HG02678 (cell line): ENCODE results near the gene HCN4.
"Not testable (repeated sequence)": the region's sequence is repeated elsewhere in the genome, so short reads cannot be mapped to it uniquely, and the experiment has no call there.

Experiments
- ATAC-seq: cut with Tn5 transposase; IDR thresholded peaks from one replicate; pipeline ENCODE4 v1.9.1; 2021; ENCODE audit warnings: mild to moderate bottlenecking, moderate library complexity; ENCODE audit not compliant: unreplicated experiment

Gene HCN4

DNA sequence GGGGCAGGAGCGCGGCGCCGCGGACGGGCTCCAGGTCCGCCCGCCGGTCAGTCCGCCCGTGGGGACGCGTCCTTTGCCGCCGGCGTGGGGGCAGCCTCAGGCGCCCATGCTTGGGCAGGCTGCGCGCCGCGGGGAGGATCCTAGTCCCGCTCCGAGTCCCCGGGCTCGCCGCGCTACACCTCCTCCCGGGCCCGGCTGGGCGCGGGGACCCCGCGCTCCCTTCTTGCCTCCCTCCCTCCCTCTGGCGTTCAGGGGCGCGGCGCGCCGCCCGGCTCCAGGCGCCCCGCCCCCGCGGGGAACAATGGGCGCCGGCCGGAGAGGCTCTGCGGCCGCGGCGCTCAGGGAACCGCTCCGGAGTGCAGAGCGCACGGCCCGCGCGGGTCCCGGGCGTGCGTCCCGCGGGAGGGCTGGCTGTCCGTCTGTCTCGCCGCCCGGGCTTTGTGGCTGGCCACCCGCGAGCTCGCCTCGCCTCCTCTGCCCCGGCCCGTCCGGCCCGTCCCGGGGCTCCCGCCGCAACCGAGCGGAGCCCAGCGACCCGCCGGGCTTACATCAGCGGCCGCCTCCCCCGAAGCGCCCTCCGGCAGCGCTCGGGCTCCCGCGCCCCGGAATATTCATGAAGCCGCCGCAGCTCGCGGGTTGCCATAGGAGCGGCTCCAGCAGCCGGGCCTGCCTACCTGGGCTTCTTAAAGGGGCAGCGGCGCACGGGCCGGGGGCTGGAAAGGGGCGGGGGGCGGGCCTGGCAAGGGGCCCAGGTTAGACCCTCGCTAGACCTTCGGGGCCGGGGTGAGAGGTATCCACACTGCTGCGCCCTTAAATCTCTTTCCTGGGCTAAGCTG is at the start of gene HCN4:
TSS of gene HCN4 (minus strand) at position 658 of the 836 bp plus-strand sequence. CDS start 688 bp downstream, outside the sequence.
- ATAC-seq, result no peak

DNA sequence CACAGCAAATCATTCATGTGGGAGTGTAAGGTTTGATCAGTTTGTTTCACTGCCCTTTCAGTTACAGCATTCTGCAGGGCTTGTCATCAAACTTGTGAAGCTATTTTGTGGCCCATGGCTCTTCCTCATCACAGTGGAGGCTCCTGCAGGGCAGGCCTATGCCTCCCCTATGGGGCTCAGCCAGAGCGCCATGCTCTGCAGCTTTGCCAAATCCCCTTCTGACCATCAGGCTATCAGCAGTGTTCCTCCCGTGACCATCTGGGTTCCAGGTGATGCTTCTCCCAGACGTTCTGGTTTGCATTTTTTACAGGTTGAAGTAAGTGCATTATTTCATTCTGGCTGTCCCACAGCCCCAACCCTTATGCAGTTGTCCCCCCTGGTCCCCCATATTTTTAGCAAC is 46.1 kb upstream of the HCN4 start:
- no peak for ATAC-seq

DNA sequence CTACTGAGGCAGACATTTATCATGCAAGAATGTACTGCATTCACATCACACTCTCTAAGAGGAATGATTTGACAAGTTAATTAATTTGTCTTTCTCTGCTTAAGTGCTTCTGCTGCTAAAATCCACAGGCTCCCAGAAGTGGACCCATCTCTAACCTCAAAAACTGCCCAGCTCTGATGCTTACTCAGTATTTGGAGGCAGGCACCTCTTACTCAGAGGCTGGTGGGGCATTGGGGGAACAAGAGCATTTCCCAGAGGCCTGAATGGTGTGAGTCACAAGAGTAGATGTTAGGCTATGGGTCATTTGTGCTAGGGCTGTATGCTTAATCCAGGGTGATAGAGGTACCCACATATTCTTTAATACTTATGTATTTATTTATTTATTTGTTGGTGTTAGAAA is 34.4 kb upstream of the HCN4 start:
- no peak for ATAC-seq

DNA sequence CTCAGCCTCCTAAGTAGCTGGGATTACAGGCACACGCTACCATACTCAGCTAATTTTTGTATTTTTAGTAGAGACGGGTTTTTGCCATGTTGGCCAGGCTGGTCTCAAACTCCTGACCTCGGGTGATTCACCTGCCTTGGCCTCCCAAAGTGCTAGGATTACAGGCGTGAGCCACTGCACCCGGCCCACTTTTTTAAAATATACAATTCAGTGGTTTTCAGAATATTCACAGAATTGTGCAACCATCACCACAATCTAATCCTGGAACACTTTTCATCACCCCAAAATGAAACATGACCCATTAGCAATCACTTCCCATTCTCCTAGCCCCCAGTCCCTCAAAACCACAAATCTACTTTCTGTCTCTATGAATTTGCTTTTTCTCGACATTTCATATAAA is 31.5 kb upstream of the HCN4 start:
- ATAC-seq, result not testable (repeated sequence)

DNA sequence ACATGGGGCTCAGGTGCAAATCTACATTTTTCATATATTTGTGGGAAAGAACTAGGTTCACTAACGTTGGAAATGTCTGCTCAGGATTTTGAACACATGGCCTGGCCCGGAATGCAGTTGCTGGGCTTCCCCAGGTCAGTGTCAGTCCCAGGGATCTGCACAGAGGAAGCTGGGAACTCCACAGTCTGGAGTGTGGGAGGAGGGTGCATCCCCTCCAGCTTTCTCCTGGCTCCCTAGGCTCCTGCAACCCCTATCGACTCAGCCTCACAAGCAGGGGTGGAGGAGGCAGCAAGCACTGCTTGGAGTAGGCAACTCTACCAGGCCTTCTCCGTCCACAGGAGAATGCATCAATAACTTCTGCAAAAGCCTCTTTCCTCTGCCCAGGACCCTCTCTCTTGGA is 30.1 kb upstream of the HCN4 start:
- no peak for ATAC-seq

DNA sequence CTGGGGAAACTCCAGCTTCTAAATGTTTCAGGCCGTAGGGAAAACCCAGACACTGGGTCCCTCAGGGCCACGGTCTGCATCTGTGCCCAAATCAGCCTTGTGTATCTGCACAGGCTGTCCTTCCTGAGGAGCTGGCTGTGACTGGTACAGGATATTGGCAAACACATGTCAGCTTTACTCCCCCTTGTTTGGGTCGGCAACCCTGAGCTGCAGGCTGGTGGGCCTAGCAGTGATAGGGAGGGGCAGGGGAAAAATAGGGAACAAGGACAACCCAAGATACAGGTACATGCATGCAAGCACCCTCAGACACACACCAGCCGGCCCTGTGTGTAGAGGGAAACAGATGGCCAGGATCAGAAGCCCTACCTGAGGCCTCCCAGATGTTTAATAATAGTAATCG is 28.7 kb upstream of the HCN4 start:
- ATAC-seq, result no peak

DNA sequence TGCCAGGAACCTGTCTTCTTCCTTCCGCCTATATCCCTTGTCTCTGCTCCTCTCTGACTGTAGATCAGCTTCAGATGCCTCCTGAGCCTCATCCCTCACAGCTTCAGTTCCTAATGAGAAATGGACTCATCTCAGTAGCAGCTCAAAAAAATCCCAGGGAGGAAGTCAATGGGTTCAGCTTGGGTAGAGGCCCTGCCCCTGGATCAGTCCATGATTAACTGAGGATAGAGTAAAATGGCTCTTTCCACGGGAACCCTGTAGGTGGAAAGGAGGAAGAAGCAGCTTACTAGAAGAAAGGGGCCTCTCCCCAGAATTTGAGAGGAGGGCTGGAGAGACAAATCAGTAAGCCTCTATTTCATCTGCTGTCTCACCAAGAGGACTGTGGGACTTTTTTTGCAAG is 26.9 kb upstream of the HCN4 start:
- ATAC-seq, result no peak

DNA sequence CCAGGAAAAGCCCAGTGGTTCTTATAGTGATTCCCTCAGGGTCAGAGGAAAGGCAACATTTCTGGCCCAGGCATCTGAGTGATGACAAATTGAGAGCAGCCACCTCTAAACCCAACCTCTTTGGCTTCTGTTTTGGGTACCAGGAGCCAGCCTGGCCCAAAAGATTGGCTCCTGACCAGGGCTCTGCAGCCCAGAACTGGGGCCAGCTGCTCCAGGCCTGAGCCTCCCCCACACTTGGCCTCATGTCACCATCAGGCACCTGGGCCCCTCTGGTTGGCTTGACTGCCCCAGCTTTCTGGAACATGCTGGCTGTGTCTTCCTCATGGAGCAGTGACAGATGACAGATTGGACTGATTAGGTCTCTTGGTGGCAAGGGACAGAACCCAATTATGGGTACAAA is 26.0 kb upstream of the HCN4 start:
- ATAC-seq, result no peak

DNA sequence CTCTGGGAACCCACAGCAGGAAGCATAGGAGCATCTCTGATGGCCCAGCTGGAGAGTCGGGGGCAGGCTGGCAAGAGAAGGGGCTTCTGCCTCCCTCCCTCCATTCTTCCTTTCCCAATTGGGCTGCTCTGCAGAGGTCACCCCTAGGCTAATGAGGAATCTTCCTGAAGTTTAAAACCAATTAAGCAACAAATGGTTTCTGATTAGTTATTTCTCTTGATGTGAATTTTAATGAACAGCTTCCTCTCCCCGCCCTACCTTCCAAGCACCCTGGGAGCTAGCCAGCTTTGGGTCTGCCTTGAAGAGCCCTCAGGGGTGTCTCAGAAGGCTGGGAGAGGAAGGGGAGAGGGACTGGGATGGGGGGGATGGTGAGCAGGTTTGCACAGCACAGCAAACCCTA is 24.6 kb upstream of the HCN4 start:
- no peak for ATAC-seq

DNA sequence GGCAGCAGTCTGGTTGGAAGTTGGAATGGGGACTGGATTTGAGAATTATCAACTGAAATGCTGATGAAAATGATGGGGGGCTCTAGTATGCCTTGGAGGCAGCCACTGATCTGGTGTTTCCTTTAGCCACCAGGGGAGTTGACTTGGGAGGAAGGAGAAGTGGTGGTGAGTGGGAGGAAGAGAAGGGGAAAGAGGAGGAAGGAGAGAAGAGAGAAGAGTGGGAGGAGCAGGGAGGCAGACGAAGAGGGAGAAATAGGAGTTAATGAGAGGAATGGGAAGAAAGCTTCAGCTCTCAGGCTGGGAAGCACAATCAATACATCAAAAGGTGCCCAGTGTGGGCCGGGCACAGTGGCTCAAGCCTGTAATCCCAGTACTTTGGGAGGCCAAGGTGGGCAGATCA is 23.3 kb upstream of the HCN4 start:
- ATAC-seq, result no peak

DNA sequence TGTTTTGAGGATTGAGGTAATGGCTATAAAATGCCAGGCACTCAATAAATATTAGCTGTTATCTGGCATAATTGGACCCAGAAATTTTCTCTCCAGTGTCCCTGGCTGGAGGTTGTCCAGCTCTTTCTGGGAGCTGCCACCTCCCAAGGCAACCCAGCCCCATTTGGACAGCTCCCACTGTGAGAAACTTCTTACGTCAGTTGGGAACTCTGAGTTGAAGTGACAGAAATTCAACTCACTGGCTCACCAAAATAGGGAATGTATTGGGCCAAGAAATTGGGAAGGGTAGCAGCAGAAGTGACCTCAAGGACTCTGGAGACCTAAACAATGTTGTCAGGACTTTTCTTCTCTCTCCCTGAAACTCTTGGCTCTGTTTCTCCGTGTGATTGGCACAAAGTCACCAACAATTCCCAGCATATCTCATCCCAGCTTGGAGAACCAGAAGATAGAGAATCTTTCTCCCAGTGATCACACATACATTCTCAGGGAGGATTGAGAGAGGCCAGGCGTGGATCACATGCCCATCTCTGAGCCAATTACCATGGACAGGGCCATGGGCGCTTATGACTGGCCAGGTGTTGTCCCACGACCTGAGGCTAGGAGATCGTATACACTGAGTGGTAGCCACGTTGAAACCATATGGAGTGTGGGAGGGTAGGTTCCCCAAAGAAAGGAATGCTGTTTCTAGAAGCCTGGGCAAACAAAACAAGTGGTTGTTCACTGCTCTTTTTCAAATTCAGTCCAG is 22.5 kb upstream of the HCN4 start:
- no peak for ATAC-seq

DNA sequence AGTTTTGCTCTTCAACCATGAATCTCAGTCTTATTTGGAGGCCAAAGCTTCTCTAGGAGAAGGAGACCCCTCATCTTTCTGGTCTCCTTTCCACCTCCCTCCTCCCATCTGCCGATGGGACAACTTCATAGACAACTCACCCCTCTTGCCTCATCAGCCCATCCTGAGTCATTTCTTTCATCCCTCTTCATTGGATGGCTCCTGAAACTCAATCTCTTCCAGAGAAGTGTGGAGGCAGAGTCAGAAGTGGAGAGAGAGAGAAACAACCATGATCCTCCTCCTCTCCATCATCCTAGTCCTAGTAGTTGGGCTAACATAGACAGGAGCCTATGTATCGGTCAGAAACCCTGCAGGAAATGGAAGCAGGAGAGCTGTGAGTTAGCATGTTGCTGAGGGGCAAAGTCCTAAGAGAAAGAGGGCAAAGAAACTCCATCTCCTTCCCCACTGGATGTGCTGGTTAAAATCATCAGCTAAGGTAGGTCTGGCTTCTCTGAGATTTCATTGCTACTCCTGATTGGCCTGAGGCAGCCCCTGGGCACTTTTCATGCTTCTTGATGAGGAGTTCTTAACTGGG is 21.3 kb upstream of the HCN4 start:
- ATAC-seq, result no peak

DNA sequence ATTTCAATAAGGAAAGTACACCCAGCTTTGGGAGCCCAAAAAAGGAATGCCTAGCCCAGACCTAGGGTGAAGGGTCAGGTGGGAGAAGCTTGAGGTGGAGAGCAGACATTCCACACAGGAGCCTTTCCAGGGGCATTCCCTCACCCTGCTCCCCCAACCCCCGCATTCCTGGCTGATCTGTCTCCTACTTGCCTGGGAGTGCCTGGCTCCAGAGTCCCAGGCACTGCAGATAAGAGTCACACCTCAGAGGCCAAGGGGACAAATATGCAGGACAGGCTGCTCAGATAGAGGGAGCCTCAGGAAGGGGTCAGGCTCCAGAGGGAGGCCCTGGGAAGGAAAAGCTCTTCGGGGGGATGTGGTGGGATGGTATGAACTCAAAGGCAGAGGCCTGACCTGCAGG is 20.8 kb upstream of the HCN4 start:
- no peak for ATAC-seq

DNA sequence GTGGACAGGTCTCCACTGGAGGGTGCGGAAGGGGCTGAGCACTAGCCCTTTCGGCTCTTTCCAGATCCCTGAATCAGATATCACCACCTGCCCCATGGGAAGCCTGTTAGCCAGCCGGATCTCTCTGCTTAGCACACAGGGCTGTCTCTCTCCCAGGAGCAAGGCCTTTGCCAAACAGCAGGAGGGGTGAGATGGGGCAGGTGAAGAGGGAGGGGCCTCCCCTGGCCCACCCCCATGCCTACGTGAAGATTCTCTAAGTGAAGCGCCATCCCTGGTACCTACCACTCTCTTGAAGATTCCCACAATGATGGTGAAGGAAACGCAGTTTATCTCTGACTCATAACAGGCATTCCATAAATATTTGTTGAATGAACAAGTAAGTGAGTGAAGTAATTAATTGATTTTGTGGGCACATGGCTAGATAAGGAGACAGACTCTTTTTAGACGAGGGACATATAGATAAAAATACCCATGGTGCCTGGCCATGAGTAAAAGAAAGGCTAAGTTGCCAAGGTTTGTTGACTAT is 19.6 kb upstream of the HCN4 start:
- ATAC-seq, result no peak

DNA sequence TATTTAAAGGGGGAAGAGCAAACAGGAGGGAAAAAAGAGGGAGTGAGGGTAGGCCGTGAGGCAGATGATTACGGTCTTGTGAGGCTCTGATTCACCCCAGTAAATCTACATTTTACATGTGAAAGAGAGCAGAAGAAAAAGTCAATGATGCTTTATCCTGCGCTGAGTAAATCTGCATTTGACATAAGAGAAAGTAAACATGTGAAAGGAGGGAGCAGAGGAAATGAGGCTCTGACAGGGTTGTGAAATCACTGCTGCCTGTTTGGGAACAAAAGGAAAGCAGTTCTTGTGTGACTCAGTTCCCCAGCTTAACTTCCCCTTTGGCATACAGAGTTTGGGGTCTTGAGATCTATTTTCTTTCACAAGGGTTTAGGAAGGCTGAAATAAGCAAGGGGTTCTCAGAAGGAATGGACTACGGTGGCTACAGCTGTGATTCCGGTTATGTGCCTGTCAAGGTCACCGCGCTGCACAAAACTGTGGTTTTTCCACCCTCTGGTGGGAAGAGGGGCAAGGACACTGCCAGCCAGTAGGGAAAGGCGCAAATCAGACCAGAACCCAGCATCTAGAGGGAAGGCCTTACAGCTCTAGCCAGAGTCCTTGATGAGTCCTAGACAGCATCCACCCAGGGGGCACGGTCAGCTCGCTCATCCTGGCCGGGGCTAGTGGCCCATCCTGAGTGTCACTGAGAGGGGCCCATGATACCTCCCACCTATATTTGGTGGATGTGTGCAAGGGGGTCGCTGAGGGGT is 18.9 kb upstream of the HCN4 start:
- ATAC-seq, result no peak

DNA sequence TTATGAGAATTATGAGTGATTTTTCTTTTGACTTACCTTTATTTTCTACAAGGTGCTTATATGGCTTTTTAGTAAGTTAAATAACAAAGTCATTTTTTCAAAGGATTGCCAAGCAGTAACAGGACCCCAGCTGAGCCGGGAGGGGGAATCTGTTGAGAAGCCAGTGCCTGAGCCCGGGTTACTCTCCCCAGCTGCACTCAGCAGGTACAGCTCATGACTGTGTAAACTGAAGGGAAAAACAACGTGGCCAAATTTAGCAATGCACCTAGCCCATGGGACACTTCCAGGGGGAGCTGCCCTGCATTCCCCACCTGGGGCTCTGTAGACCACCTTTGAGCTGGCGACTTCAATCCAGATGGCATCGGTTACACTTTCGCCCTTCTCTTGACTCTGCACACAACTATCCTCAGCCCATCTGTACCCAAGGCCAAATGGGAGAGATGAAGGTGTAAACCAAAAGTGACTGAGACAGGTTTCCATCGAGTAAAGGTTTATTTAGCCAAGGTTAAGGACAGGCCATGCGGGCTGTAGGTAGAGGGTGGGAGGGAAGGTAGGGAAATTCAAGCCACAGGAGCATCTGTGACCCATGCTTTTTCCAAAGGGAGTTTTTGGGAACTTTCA is 18.2 kb upstream of the HCN4 start:
- no peak for ATAC-seq

DNA sequence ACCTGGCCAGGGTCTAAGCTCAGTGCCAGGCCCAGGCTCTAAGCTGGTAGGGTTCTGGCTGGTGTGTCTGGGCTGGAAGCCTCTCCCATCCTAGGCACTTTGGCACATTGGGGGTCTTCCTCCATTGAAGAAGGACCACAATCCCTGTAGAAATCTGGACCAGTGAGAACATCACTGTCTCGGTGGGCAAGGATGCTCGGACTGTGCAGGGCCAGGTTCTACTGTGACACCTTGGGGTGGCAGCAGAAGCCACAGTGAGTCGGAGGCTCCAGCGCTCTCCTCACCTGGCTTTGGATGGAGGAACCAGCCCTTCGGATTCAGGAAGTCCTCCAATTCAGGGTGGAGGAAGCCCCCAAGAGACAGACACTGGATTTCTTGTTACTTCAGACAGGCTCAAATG is 17.5 kb upstream of the HCN4 start:
- no peak for ATAC-seq

DNA sequence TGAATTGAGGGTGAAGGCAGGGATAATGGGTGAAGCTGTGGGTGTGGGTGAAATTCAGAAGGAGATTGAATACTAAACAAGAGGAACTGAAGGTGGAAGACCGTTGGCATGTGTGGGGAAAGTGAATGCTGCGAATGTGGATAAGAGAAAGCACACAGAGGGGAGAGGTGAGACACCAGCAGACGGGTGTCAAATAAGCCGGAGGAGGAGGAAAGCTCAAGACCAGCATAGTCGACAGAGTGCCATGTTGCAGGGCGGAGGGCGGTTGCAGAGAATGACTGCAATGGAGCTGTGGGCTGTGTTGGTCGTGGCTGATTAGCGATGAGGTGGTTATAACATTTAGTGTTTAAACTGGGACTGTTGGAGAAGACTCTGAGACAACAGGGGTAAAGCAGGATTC is 16.4 kb upstream of the HCN4 start:
- no peak for ATAC-seq

DNA sequence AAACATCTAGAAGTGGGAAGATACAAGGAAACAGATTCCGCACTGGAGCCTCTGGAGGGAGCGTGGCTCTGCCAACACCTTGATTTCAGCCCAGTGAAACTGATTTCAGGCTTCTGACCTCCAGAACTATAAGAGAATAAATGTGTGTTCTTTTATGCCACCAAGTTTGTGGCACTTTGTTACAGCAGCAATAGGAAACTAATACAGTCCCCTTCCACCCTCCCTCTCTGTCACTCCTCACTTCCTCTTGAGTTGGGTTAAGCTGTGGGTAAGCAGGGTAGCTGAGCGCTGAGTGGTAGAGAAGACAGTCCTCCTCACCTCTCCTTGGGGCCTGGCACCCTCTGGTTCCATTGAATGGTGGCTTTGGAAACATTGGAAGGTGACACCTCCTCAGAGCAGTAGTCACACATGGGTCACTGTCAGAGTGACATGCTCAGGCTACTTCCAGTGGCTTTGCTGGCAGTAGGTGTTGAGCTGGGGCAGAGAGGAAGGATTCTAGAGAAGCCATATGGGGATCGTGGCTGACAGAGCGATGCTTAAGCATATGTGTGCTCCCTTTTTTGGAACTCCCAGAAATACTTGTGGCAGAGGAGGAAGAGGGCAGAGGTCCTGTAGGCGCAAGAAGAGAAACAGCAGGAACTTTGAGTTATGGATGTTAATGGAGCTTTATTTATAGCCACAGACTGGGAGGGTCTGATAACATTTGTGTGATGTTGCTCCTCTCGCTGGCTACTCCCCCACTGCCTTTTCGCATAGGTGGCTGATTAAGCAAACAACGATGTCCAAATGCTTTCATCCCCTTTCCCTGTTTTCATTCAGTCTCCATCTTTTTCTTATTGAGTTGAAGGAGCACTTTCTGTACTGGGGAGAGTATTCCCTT is 14.8 kb upstream of the HCN4 start:
- ATAC-seq, result no peak

DNA sequence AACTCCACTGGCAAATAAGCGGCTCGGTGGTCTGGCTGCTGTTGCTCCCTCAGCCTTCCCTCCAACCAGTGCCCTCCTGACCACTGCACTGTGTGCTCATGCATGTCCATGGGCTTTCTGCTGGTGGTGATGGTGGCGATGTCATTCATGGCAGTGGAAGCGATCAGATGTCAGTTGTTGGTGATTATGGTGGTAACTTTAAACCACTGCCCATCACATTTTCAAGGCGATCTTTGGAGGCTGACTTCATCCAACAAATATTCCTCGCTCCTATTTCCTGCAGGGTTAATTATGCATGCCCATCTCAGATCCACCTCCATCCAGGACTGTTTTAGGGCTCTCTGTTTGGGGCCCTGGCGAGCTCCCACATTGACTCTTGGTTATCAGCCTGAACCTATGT is 13.4 kb upstream of the HCN4 start:
- ATAC-seq, result no peak
